ENCODE data around the gene HHIPL1. TPM values are rescaled to one million over a fixed set of nuclear protein-coding genes. Genes with fewer than 3 reads are reported as not detected.

The HHIPL1 gene
- total RNA-seq, 4 donors from 2014 or later = 2.2 to 4.7 (median 3.6) TPM

- ATAC-seq (ENCODE audit: low FRiP score) (no peak), DNase-seq (ENCODE audit: low spot score) (no peak)
- no peak for TF ChIP-seq CTCF (IDR thresholded peaks at IDR 0.05)
Measured at GRCh38 chr14:99621948-99622347, 23.0 kb upstream of the HHIPL1 start.

- no peak for DNase-seq (ENCODE audit: low spot score)
- ATAC-seq (ENCODE audit: low FRiP score) = no peak
- no peak for TF ChIP-seq CTCF (IDR thresholded peaks at IDR 0.05)
Measured at GRCh38 chr14:99624024-99624423, 20.9 kb upstream of the HHIPL1 start.

- DNase-seq (ENCODE audit: low spot score) (no peak), ATAC-seq (ENCODE audit: low FRiP score) (no peak)
- no peak for TF ChIP-seq CTCF (IDR thresholded peaks at IDR 0.05)
Measured at GRCh38 chr14:99624971-99625370, 20.0 kb upstream of the HHIPL1 start.

- no peak for DNase-seq (ENCODE audit: low spot score)
- no peak for ATAC-seq (ENCODE audit: low FRiP score)
- no peak for TF ChIP-seq CTCF (IDR thresholded peaks at IDR 0.05)
Measured at GRCh38 chr14:99625476-99625875, 19.5 kb upstream of the HHIPL1 start.

- ATAC-seq (ENCODE audit: low FRiP score) (no peak), DNase-seq (ENCODE audit: low spot score) (no peak)
- no peak for TF ChIP-seq CTCF (IDR thresholded peaks at IDR 0.05)
Measured at GRCh38 chr14:99626041-99626648, 18.8 kb upstream of the HHIPL1 start.

- ATAC-seq (ENCODE audit: low FRiP score) (no peak), DNase-seq (ENCODE audit: low spot score) (no peak)
- TF ChIP-seq CTCF (IDR thresholded peaks at IDR 0.05) = no peak
Measured at GRCh38 chr14:99627100-99627499, 17.8 kb upstream of the HHIPL1 start.
